ENCODE measurements around the gene MFSD2A.
A peak's percentile ranks its signal among the peaks of the same experiment; 100 is the strongest.
"Not testable (repeated sequence)": the region's sequence is repeated elsewhere in the genome, so short reads cannot be mapped to it uniquely, and the experiment has no call there.

MFSD2A gene

DNA sequence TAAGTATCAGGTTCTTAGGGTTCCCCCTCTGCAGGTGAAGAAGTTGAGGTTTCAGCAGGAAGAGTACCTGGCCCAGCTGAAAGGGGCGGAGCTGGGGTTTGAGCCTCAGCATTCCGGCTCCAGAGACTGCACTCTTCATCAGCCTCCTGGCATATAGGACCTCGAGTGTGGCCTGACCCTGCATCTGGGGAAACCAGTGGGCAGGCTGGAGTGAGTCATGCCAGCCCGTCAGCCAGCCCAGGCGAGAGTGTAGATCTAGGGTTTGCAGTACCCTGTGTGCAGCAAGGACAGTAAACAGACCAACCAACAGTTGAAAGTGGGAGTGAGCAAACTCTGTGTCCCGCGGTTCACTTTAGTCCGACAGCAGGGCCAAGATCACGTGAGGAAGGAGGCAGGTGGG, 14.1 kb downstream of the MFSD2A start:
- DNase-seq (ENCODE audit: low read depth): no peak

DNA sequence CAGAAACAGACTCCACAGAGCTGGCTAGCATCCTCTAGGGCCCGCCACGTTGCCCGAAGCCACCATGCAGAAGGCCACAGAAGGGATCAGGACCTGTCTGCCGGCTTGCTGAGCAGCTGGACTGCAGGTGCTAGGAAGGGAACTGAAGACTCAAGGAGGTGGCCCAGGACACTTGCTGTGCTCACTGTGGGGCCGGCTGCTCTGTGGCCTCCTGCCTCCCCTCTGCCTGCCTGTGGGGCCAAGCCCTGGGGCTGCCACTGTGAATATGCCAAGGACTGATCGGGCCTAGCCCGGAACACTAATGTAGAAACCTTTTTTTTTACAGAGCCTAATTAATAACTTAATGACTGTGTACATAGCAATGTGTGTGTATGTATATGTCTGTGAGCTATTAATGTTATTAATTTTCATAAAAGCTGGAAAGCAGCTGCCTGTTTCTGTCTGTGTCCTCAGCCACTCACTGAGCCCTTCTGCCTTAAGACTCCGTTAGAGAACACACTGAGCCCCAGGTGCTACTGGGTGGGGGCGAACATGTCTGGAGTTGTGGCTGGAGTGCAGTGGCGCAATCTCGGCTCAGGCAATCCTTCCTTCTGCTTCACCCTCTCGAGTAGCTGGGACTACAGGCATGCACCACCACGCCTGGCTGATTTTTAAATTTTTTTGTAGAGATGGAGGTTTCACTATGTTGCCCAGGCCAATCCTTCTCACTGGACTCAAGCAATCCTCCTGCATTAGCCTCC, 14.8 kb downstream of the MFSD2A start:
- no peak for DNase-seq (ENCODE audit: low read depth)

DNA sequence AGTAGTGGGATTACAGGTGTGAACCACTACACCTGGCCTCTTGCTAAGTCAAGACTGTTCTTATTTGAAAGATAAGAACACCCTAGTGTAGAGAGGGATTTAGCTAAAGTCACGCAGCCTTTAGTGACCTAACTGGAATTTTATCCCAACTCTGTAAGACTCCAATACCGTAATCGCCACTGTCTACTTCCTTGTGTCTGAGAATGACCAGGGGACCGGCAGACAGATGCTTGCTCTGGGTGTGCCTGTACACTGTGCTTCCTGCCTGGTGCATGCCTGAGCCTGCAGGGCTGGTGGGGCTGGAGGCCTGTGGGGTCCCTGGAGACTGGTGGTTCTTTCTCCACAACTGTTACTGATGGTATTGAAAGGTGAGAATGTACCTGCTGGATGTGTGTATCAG, 15.3 kb downstream of the MFSD2A start:
- DNase-seq (ENCODE audit: low read depth): no peak

DNA sequence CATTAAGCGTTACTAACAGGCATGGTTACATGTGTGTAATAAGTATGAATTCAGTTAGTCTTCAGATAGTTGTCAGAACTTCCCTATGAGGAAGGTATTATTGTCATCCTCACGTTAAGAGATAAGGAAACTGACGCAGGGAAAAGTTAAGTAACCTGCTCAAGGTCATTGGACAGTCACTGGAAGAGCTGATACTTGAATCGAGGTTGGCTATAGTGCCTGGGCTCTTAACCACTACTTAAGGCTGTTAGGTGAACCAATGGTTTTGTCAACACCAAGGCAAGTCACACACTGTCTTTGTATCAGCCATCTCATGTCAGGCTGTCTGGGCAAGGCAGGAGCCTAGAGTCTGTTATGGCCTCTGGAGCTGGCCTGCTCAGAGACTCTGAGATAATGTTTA, 16.2 kb downstream of the MFSD2A start:
- no peak for DNase-seq (ENCODE audit: low read depth)

DNA sequence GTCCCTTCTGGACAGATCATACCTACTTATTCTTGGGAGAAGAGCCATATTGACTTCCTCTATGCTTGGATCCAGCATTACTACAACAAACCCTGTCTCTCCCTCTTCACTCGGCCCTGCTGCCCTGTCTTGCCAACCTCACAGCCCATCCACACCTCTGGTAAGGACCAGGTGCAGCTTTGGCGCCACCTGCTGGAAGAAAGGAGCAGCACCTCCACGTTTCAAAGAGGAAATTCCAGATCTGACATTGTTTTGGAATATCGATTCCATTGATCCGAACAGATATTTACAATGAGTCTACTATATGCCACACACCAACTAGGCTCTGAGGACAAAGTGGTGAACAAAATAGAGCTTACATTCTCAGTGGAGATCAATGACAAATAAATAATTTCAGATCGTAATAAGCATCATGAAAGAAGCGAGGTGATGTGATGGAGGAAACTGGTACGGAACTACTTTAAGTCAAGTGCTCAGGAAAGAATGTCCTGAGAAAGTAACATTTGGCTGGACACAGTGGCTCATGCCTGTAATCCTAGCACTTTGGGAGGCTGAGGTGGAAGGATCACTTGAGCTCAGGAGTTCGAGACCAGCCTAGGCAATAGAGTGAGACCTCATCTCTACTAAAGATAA, 18.7 kb downstream of the MFSD2A start:
- DNase-seq (ENCODE audit: low read depth): peak; percentile 60

DNA sequence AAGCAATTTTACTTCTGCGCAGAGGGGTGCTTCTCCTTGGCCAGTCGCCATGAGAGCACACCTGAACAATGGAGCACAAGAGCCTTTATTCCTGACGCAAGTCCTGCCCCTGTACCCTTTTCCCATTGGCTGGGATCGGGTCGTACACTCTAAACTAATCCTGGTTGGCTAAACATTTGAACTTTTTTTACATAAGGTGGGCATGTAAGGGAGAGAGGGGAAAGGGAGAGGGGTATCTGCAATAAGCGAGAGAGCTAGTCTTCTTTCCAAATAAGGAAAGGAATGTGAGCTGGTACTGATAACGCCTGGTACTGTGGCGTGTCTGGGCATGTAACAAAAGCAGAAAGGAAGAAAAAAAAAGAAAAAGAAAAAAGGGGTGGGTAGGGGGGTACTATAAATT, 21.8 kb downstream of the MFSD2A start:
- no peak for DNase-seq (ENCODE audit: low read depth)

DNA sequence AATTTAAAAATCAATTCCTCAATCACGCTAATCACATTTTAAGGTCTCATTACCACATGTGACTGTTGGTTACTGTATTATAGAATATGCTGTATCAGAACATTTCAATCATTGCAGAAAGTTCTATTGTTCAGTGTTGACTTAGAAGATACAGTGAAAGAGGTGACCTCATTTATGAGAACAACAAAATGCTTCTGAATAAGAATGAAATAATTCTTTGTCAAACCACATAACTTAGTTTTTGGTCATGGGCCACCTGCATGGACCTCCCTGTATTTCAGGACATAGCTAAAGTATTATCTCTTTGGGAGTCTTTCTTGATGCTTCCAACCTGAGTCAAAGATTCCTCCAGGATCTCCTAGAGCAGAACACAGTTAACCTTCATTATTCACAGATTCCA, 22.3 kb downstream of the MFSD2A start:
- no peak for DNase-seq (ENCODE audit: low read depth)

DNA sequence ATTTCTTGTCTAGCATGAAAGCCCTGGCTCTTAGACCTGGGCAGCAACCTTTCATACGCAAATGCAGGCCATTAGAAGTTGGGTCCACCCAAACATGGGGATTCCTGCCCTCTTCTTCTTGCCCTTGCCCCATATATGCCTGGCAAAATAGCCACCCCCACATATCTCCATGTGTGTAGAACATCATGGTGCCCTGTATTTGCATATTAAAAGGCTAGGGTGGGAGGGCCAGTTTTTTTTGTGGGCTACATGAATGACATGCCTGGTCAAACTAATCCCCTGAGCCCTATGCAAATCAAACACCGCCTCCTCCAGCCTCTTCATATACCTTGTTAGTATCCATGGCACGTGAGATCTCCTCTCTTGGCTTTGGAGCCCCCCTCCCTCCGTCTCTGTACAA, 24.7 kb downstream of the MFSD2A start:
- DNase-seq (ENCODE audit: low read depth): no peak

DNA sequence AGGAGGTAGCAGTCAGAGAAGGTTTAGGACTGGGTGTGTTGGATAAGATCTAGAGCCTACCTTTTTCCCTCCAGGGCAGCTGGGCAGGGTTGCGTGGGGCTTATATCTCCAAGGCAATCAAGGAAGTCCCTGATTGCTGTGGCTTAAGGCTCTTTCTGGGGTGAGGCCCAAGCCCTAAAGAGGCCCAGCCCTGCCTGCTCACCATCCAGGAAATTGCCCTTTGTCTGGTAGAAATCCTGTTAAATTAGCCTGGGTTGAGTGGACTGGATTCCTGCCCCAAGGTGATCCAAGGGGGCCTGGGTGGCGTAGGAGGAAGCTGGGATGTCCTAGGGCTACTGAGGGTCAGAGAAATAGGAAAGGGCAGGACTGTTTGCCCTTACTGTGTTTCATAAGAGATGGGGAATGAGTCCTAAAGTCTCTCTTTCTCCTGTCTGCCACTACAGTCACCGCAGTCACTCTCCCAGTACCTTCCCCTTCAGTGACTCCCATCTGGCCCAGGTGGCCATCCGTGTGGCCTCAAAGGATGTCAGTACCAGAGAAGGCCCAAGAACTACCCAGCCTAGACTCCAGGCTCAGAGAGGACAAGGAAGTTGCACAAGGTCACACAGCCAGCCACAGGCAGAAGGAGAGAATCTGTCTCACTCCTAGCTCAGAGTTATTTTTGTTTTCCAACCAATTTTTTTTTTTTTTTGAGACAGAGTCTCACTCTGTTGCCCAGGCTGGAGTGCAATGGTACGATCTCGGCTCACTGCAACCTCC, 25.8 kb downstream of the MFSD2A start:
- no peak for DNase-seq (ENCODE audit: low read depth)

DNA sequence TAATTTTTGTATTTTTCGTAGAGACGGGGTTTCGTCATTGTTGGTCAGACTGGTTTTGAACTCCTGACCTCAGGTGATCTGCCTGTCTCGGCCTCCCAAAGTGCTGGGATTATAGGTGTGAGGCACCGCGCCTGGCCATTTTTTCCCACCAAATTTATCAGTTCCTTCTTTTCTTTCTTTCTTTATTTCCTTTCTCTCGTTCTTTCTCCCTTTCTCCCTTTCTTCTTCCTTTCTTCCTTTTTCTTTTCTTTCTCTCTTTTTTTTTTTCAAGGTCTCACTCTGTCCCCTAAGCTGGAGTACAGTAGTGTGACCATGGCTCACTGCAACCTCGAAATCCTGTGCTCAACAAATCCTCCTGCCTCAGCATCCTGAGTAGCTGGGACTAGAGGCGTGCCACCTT, 26.4 kb downstream of the MFSD2A start:
- DNase-seq (ENCODE audit: low read depth): no peak

DNA sequence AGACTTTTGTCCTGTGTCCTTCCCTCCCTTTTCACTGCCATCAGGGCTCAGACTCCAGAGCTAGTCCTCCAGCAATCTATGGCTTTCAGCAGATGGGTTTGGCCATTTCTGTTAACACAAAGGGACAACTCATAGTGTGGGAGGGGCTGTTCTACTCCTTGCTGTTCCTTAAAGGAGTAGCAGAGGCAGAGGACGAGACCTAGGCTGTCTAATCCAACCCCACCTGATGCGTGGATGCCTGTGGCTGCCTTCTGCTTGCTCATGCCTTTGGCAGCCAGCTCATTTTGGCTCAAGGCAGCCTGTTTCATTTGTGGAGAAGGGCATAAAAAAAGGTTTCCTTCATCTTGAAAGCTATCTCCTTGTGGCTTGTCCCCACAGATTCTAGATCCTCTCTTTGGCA, 27.0 kb downstream of the MFSD2A start:
- no peak for DNase-seq (ENCODE audit: low read depth)

DNA sequence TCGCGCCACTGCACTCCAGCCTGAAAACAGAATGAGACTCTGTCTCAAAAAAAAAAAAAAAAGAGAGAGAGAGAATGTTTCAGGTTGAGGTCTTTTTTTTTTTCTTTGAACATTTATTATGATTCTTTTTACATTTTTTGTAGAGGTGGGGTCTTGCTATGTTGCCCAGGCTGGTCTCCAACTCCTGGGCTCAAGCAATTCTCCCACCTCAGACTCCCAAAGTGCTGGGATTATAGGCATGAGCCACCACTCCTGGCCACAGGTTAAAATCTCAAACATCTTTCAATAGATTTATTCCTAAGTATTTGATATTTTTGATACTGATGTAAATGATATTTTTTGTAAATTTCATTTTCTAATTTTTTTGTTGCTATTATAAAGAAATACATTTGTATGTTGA, 29.5 kb downstream of the MFSD2A start:
- DNase-seq (ENCODE audit: low read depth): not testable (repeated sequence)

DNA sequence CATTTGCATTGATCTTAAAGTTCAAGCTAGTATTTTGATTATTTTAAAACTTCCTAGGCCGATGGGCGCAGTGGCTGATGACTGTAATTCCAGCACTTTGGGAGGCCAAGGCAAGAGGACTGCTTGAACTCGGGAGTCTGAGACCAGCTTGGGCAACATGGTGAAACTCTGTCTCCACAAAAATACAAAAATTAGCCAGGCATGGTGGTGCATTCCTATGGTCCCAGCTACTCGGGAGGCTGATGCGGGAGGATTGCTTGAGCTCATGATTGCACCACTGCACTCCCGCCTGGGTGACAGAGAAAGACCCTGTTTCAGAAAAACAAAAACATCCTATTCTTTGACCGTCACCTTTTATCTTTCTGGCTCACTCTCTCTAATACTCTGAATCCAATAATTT, 30.0 kb downstream of the MFSD2A start:
- DNase-seq (ENCODE audit: low read depth): no peak

DNA sequence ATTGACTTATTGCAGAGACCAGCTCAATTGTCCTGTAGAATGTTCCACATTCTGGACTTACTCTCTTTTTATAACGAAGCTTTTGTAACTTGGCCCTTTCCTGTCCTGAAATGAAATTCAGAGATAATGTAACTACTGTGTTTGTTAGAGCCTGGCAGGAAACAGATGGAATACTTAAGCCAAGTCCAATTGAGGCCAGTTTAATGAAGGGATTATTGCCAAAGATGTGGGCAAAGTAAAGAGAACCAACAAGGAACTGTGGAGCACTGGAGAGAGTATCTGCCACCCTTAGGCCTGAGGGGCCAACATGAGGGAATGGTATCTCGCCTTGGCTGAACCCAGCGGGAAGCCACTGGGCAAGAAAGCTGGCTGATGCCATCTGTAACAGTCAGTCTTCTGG, 32.9 kb downstream of the MFSD2A start:
- no peak for DNase-seq (ENCODE audit: low read depth)

DNA sequence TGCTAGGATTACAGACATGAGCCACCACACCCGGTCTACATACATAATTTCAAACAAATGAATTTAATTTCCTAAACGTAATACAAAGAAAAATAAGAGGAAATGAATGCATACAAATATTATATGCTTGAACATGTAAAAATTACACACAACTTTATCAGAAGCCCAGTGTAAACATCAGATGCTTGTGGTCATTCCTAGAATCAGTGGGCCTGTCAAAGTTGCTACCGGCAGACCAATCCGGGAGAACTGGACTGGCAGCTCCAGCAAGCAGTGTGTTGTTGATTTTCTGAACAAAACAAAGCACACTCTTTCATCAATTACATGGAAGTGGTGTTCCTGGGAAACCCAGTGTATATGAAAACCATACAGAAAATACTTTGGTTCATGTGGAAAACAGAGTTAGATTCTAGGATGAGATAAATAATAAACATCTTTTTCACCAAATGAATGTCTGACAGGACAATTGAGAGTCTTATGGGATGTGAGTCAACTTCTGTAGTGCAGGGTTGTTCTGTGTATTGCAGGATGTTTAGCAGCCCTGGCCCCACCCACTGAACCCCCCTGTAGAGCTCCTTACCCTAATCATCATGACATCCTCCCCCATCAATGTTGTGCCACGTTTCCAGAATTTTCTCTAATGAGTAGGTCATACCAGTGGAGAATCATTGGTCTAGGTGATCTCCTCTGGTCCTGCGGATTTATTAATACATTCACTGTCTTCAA, 33.8 kb downstream of the MFSD2A start:
- no peak for DNase-seq (ENCODE audit: low read depth)

DNA sequence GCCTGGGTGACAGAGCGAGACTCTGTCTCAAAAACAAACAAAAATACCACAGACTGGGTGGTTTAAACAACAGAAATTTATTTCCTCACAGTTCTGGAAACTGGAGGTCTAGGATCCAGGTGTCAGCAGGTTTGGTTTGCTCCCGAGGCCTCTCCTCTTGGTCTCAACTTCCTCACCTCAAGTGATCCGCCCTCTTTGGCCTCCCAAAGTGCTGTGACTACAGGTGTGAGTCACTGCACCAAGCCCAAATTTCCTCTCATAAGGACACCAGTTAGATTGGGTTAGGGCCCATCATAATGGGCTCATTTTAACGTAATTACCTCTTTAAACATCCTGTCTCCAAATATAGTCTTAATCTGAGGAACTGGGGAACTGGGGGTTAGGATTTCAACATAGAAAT, 35.5 kb downstream of the MFSD2A start:
- DNase-seq (ENCODE audit: low read depth): no peak

DNA sequence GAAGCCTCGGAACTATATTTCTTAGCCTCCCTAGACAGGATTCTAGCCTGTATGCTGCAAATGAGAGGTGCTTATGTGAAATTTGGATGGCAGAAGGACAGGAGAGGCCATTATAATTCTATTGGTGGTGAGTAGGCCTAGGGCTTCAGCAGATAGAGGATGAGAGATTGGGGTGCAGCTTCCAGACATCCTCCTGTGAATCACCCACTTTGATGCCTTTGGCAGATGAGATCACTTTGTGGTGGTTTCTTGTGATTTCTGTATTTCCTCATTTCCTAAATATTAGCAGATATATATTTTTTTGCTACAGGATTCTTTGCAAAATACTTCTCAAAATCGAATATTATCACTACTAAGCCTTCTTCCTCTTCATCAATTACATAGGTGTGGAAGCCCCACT, 37.3 kb downstream of the MFSD2A start:
- no peak for DNase-seq (ENCODE audit: low read depth)

DNA sequence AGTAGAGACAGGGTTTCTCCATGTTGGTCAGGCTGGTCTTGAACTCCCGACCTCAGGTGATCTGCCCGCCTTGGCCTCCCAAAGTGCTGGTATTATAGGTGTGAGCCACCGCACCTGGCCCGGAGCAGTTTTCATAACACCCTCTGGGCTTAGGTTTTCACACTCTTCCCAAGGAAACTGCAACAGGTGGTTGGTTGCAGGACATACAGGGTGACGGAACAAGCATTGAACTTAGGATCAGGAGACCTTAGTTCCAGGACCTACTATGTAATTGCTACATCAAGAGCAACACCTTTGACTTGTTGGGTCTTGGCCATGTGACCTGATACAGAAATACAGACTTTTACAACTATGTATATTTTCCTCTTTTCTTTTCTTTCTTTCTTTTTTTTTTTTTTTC, 37.9 kb downstream of the MFSD2A start:
- no peak for DNase-seq (ENCODE audit: low read depth)

DNA sequence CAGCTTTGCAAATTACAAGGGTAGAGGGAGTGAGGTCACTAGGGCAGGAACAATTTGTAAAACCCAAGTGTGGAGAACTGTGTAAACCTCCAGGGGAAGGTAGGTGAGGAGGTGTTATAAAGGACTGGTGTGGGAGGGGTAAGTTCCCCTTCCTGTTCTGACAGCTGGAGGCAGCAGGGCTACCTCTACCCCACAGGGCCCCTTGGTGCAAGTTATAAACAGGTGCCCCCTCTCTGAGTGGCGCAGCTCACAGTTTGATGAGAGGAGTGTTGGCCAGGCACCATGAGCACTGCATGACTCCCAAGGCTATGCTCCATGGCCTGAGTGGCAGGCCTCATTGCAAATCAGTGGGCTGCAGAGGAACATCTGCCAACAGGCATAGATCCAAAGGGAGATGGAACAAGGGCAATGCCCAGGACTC, 41.0 kb downstream of the MFSD2A start:
- DNase-seq (ENCODE audit: low read depth): no peak

DNA sequence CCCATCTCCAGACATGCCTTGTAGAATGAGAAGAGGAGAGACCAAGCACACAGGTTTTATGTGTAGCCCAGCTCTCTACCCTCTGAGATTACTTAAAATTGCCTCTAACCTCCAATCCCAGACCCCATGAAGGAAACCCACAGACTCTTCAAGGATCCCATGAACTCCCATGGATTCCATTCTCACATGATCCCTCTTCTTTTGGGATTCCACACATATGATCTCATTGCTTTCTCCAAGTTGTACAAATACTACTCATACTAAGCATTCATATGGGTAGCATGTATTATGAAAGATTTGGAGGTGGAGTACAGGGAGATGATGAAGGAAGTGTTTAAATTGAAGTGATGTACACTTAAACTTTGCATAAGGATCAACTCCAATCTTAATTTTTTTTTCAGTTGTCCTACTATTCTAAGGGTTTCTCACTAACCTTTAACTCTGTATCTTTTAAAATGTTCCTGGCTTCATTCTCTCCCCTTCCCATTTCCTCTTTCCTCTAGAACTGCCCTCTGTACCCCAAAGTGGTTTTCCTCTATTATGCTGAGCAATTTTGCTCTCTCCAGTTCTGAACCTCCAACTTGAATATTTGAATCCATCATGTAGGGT, 41.6 kb downstream of the MFSD2A start:
- DNase-seq (ENCODE audit: low read depth): no peak

DNA sequence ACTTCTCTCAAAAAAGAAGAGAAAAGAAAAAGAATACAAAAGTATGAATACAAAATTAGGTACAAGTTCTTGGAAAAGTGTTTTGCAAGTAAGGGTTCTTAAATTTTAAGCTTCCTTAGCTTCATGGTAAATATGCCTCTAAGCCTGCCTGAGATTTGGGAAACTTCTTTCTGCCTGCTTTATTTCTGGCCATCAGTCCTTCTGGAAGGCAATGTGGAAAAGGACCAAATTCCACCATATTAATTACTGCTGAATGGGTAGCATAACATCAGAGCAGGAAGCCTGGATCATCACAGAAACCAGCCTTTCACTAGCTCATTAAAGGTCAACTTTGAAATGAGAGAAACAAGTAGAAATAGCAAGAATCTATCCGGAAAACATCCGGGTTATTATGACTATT, 46.5 kb downstream of the MFSD2A start:
- DNase-seq (ENCODE audit: low read depth): no peak
